H9 (cell line): ENCODE measurements around the gene KIF19. TPM values are rescaled to one million over a fixed set of nuclear protein-coding genes. Genes with fewer than 3 reads are reported as not detected.

ENCODE experiments used
- DNase-seq: peaks from one replicate; pipeline ENCODE4 v3.0.0-alpha.2; 2017
- H2AFZ ChIP-seq: one replicate; pipeline ENCODE4 v1.6.1; 2013; ENCODE audit warnings: mild to moderate bottlenecking, low read length, control low read depth, moderate library complexity
- H2AK5ac ChIP-seq: 2 replicates; pipeline ENCODE4 v1.6.1; 2013; ENCODE audit warnings: low read length, control low read depth, mixed read lengths; ENCODE audit not compliant: insufficient read length
- H2BK120ac ChIP-seq: one replicate; pipeline ENCODE4 v1.6.1; 2013; ENCODE audit warnings: low read depth, mild to moderate bottlenecking, low read length, control low read depth, inconsistent platforms; ENCODE audit not compliant: poor library complexity, severe bottlenecking
- H2BK12ac ChIP-seq: 2 replicates; pipeline ENCODE4 v1.6.1; 2013; ENCODE audit warnings: low read length, control low read depth, mixed read lengths, low read depth; ENCODE audit not compliant: insufficient read length
- H2BK15ac ChIP-seq: 2 replicates; pipeline ENCODE4 v1.6.1; 2013; ENCODE audit warnings: low read depth, low read length, control low read depth
- H2BK20ac ChIP-seq: one replicate; pipeline ENCODE4 v1.6.1; 2013; ENCODE audit warnings: low read depth, mild to moderate bottlenecking, low read length, control low read depth, inconsistent platforms; ENCODE audit not compliant: poor library complexity, severe bottlenecking
- H2BK5ac ChIP-seq: 2 replicates; pipeline ENCODE4 v1.6.1; 2013; ENCODE audit warnings: low read length, control low read depth, mixed read lengths; ENCODE audit not compliant: insufficient read length
- H3K14ac ChIP-seq: 2 replicates; pipeline ENCODE4 v1.6.1; 2013; ENCODE audit warnings: low read length, control low read depth; ENCODE audit not compliant: insufficient read depth
- H3K18ac ChIP-seq: 2 replicates; pipeline ENCODE4 v1.6.1; 2013; ENCODE audit warnings: low read depth, mild to moderate bottlenecking, mixed read lengths, low read length, control low read depth; ENCODE audit not compliant: insufficient read length
- H3K23ac ChIP-seq: 2 replicates; pipeline ENCODE4 v1.6.1; 2013; ENCODE audit warnings: low read length, control low read depth, mixed read lengths, low read depth; ENCODE audit not compliant: insufficient read length
- H3K23me2 ChIP-seq: 2 replicates; pipeline ENCODE4 v1.6.1; 2013; ENCODE audit warnings: low read depth, mild to moderate bottlenecking, mixed read lengths, low read length, control low read depth; ENCODE audit not compliant: insufficient read length, poor library complexity, severe bottlenecking
- H3K27ac ChIP-seq: 2 replicates; pipeline ENCODE4 v1.5.1; 2013; ENCODE audit warnings: low read length, control low read depth, mixed read lengths, low read depth; ENCODE audit not compliant: insufficient read length
- H3K27me3 ChIP-seq: 2 replicates; pipeline ENCODE4 v1.6.1; 2013; ENCODE audit warnings: low read length, control low read depth, inconsistent platforms; ENCODE audit not compliant: insufficient read depth
- H3K4ac ChIP-seq: 2 replicates; pipeline ENCODE4 v1.6.1; 2013; ENCODE audit warnings: low read depth, mild to moderate bottlenecking, control low read depth, inconsistent platforms, low read length, moderate library complexity
- H3K4me1 ChIP-seq: 2 replicates; pipeline ENCODE4 v1.6.1; 2013; ENCODE audit warnings: low read length, control low read depth, inconsistent platforms; ENCODE audit not compliant: insufficient read depth
- H3K4me2 ChIP-seq: 2 replicates; pipeline ENCODE4 v1.6.1; 2013; ENCODE audit warnings: low read length, control low read depth, mixed read lengths; ENCODE audit not compliant: insufficient read length, insufficient read depth
- H3K56ac ChIP-seq: 2 replicates; pipeline ENCODE4 v1.6.1; 2013; ENCODE audit warnings: low read depth, mild to moderate bottlenecking, mixed read lengths, low read length, control low read depth; ENCODE audit not compliant: insufficient read length
- H3K79me1 ChIP-seq: 2 replicates; pipeline ENCODE4 v1.6.1; 2013; ENCODE audit warnings: low read depth, mild to moderate bottlenecking, moderate library complexity, low read length, control low read depth, inconsistent platforms; ENCODE audit not compliant: insufficient read depth, poor library complexity, severe bottlenecking
- H3K79me2 ChIP-seq: 2 replicates; pipeline ENCODE4 v1.6.1; 2013; ENCODE audit warnings: low read length, control low read depth, inconsistent platforms; ENCODE audit not compliant: insufficient read depth
- H3K9ac ChIP-seq: 2 replicates; pipeline ENCODE4 v1.6.1; 2013; ENCODE audit warnings: low read length, control low read depth, mixed read lengths; ENCODE audit not compliant: insufficient read length; ENCODE audit errors: extremely low read depth
- H3K9me3 ChIP-seq: one replicate; pipeline ENCODE4 v1.6.1; 2013; ENCODE audit warnings: low read depth, low read length, inconsistent platforms; ENCODE audit not compliant: control insufficient read depth
- H3T11ph ChIP-seq: one replicate; pipeline ENCODE4 v1.6.1; 2013; ENCODE audit warnings: mild to moderate bottlenecking, low read length, control low read depth, inconsistent platforms
- H4K20me1 ChIP-seq: one replicate; pipeline ENCODE4 v1.6.1; 2013; ENCODE audit not compliant: control insufficient read depth, insufficient read length, insufficient read depth
- H4K5ac ChIP-seq: 2 replicates; pipeline ENCODE4 v1.6.1; 2013; ENCODE audit warnings: low read depth, mild to moderate bottlenecking, mixed read lengths, low read length, control low read depth; ENCODE audit not compliant: insufficient read length
- H4K8ac ChIP-seq: replicated peaks from 2 replicates; pipeline ENCODE4 v1.6.1; 2013; ENCODE audit warnings: low read length, control low read depth, mixed read lengths, low read depth; ENCODE audit not compliant: insufficient read length
- H4K91ac ChIP-seq: 2 replicates; pipeline ENCODE4 v1.6.1; 2013; ENCODE audit warnings: low read depth, mild to moderate bottlenecking, moderate library complexity, mixed read lengths, low read length, control low read depth; ENCODE audit not compliant: insufficient read length
- H3K27ac Mint-ChIP-seq, 3 experiments: 2 replicates in 2 of 3; 3 replicates in 1 of 3; pipeline ENCODE4 v1.8.0; 2020 to 2021; ENCODE audit warnings: mixed read lengths in 3 of 3, mild to moderate bottlenecking in 1 of 3, moderate library complexity in 1 of 3
- H3K27me3 Mint-ChIP-seq: 2 replicates; pipeline ENCODE4 v1.8.0; 2021; ENCODE audit warnings: low read depth, mild to moderate bottlenecking, moderate library complexity, mixed read lengths
- H3K36me3 Mint-ChIP-seq, 3 experiments: 2 replicates in 2 of 3; 3 replicates in 1 of 3; pipeline ENCODE4 v1.8.0; 2020 to 2021; ENCODE audit warnings: low read depth in 3 of 3, mixed read lengths in 3 of 3; ENCODE audit not compliant: insufficient read depth in 1 of 3
- H3K4me1 Mint-ChIP-seq, 2 experiments: 2 replicates each; pipeline ENCODE4 v1.8.0; 2020; ENCODE audit warnings: mixed read lengths in 2 of 2
- H3K4me3 Mint-ChIP-seq, 2 experiments: 2 replicates in 1 of 2; 3 replicates in 1 of 2; pipeline ENCODE4 v1.8.0; 2020 to 2021; ENCODE audit warnings: mild to moderate bottlenecking in 2 of 2, mixed read lengths in 2 of 2, moderate library complexity in 1 of 2
- H3K9me3 Mint-ChIP-seq, 2 experiments: 2 replicates in 1 of 2; 3 replicates in 1 of 2; pipeline ENCODE4 v1.8.0; 2020; ENCODE audit warnings: mild to moderate bottlenecking in 2 of 2, mixed read lengths in 2 of 2, moderate library complexity in 1 of 2
- WGBS: extraction: QIAGEN DNeasy Blood & Tissue Kit; methylation state at CpG from one replicate; pipeline ENCODE4 v1.1.7; 2013; ENCODE audit warnings: missing lambda C conversion rate, low lambda C conversion rate, mixed read lengths; ENCODE audit not compliant: insufficient read length; ENCODE audit errors: extremely low coverage; 5-methylcytosine and 5-hydroxymethylcytosine counted together
- total RNA-seq: library from RNA; stranded (reverse); gene quantifications from 2 replicates; pipeline ENCODE4 v1.2.1, GENCODE V29; 2021
- TF ChIP-seq, protein P1 (sequence below): fragments of 200-600 bp; sonication (generic); conservative IDR thresholded peaks from 3 replicates; pipeline ENCODE4 v1.8.0; 2021; ENCODE audit warnings: antibody characterized with exemption, mild to moderate bottlenecking

Gene KIF19
- total RNA-seq, 1 experiment from 2014 or later: 0.13 TPM

GRCh38 chr17:74344658-74345057 lies 18.6 kb downstream of the KIF19 start:
- Histone ChIP-seq H3T11ph (no peak overlapping the region), H3K27me3 (no peaks in the 10 kb centered on the region), H3K79me2 (no peaks in the 10 kb centered on the region), H4K5ac (no peak overlapping the region), H3K4me1 (peaks cover 2% of the 10 kb centered on the region; the same call in 1 of the 2 replicates), H2BK20ac (no peak overlapping the region), H2BK15ac (no peak overlapping the region; the same call in 1 of the 2 replicates), H3K79me1 (no peaks in the 10 kb centered on the region), H3K14ac (no peak overlapping the region; the same call in 1 of the 2 replicates), H2BK12ac (no peak overlapping the region), H4K8ac (no peak overlapping the region), H3K27ac (no peak overlapping the region), H4K20me1 (no peaks in the 10 kb centered on the region), H4K91ac (no peak overlapping the region), H2AFZ (no peak overlapping the region), H2BK120ac (no peak overlapping the region), H3K4me2 (no peak overlapping the region), H3K9me3 (no peaks in the 10 kb centered on the region), H3K18ac (no peak overlapping the region), H3K56ac (no peak overlapping the region), H3K23ac (no peak overlapping the region), H3K9ac (no peak overlapping the region), H3K23me2 (no peaks in the 10 kb centered on the region), H2BK5ac (no peak overlapping the region), H3K4ac (no peak overlapping the region), H2AK5ac (no peak overlapping the region)
- Mint-ChIP-seq H3K36me3 (no peaks in the 10 kb centered on the region), H3K4me3 (no peak overlapping the region), H3K27me3 (peaks cover 43% of the 10 kb centered on the region), H3K9me3 (no peaks in the 10 kb centered on the region), H3K27ac (no peak overlapping the region), H3K4me1 (peaks cover 6 to 31% of the 10 kb centered on the region in 2 experiments)
- TF ChIP-seq, protein P1, sequence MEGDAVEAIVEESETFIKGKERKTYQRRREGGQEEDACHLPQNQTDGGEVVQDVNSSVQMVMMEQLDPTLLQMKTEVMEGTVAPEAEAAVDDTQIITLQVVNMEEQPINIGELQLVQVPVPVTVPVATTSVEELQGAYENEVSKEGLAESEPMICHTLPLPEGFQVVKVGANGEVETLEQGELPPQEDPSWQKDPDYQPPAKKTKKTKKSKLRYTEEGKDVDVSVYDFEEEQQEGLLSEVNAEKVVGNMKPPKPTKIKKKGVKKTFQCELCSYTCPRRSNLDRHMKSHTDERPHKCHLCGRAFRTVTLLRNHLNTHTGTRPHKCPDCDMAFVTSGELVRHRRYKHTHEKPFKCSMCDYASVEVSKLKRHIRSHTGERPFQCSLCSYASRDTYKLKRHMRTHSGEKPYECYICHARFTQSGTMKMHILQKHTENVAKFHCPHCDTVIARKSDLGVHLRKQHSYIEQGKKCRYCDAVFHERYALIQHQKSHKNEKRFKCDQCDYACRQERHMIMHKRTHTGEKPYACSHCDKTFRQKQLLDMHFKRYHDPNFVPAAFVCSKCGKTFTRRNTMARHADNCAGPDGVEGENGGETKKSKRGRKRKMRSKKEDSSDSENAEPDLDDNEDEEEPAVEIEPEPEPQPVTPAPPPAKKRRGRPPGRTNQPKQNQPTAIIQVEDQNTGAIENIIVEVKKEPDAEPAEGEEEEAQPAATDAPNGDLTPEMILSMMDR: no peak
- no peak for DNase-seq
- WGBS: no CpG with 5 or more reads among the region's 21 CpGs
